22Rv1 (cell line): ENCODE results near the gene NOS1AP.

Experiments used
- H3K27ac ChIP-seq: fragments of 450-650 bp; 2 replicates; pipeline ENCODE4 v1.5.1; 2017
- ZFX ChIP-seq: fragments of 450-650 bp; IDR thresholded peaks from 2 replicates; pipeline ENCODE4 v1.6.1; 2017; ENCODE audit warnings: antibody characterized with exemption, borderline replicate concordance
- TF ChIP-seq, protein P1 (sequence below): fragments of 450-650 bp; IDR thresholded peaks from 2 replicates; pipeline ENCODE4 v1.5.1; 2017; ENCODE audit warnings: mild to moderate bottlenecking

Gene NOS1AP

DNA sequence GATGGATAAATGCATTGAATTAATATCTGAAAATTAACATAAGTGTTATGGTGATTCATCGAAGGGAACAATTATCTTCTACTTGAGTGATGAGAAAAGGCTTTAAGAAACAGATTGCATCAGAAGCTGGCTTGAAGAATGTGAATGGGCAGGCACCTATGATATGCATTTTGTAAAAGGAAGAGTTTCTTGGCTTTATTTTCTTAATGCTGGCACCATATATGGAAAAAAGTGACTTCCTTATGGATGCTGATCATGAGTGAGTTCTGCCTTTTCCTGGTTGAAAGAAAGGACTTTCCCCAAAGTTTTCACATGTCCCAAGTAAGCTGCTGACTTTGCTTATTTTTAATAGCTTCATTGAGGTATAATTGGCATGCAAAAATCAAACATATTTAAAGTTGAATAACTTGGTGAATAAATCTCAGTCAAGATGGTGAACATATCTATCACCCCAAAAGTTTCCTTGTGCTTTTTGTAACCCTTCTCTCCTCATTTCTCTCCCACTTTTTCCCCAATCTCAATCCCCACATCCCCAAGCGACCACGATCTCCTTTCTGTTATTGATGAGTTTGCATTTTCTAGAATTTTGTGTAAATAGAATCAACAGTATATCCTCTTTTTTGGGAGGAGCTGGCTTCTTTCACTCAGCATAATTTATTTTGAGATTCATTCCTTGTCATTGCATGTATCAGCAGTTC lies 233.0 kb downstream of the NOS1AP start:
- no peak for TF ChIP-seq ZFX
- TF ChIP-seq, protein P1, sequence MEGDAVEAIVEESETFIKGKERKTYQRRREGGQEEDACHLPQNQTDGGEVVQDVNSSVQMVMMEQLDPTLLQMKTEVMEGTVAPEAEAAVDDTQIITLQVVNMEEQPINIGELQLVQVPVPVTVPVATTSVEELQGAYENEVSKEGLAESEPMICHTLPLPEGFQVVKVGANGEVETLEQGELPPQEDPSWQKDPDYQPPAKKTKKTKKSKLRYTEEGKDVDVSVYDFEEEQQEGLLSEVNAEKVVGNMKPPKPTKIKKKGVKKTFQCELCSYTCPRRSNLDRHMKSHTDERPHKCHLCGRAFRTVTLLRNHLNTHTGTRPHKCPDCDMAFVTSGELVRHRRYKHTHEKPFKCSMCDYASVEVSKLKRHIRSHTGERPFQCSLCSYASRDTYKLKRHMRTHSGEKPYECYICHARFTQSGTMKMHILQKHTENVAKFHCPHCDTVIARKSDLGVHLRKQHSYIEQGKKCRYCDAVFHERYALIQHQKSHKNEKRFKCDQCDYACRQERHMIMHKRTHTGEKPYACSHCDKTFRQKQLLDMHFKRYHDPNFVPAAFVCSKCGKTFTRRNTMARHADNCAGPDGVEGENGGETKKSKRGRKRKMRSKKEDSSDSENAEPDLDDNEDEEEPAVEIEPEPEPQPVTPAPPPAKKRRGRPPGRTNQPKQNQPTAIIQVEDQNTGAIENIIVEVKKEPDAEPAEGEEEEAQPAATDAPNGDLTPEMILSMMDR: no peak
- no peak overlapping the region for H3K27ac ChIP-seq

DNA sequence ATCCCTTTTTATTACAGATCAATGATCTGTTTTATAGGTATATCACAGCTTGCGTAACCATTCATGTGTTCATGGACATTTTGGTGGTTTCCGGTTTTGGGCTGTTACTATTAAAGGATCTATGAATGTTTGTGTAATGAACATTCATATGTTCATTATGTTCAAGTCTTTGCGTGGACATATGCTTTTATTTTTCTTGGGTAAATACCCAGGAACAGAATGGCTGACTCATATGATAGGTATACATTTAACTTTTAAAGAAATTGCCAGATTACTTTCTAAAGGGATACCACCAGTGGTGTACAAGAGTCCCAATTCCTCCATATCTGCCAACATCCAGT lies 233.5 kb downstream of the NOS1AP start:
- H3K27ac ChIP-seq: no peak overlapping the region
- TF ChIP-seq ZFX: no peak
- TF ChIP-seq, protein P1: no peak

DNA sequence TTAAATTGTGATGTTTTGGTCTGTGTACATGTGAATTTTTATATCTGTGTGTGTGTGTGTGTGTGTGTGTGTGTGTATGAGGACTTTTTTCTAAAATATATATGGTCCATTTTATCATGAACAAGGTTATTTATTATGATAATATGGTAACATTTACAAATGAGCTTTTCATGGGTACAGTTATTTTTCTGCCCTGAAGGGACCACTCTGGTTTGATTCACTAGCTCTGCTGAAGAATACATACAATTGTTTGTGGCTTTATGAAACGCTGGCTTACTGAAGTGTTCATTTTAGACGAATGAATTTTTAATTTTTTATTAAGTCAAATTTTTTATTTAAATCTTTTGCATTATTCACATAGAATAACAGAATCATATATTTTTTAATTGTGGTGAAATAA lies 235.2 kb downstream of the NOS1AP start:
- TF ChIP-seq, protein P1: no peak
- no peak for TF ChIP-seq ZFX
- no peak overlapping the region for H3K27ac ChIP-seq

DNA sequence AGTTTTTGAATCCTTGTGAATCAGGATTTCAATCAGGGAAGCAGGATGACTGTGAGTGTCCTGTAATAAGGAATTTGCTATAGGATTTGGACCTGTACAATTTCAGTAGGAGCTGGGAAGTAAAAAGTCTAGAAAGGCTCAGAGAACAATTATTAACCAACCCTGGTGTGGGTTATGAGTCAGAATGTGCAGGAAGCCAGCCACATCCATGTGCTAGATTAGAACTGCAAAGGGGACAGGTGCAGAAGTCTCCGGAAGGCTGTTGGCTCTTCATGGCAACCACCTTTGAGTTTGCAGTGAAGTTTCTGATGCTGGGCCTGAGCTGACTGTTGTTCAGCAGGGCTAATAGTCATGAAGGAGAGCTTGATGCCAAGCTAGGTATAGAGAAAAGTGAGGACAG lies 236.5 kb downstream of the NOS1AP start:
- H3K27ac ChIP-seq: no peak overlapping the region
- TF ChIP-seq, protein P1: no peak
- TF ChIP-seq ZFX: no peak

DNA sequence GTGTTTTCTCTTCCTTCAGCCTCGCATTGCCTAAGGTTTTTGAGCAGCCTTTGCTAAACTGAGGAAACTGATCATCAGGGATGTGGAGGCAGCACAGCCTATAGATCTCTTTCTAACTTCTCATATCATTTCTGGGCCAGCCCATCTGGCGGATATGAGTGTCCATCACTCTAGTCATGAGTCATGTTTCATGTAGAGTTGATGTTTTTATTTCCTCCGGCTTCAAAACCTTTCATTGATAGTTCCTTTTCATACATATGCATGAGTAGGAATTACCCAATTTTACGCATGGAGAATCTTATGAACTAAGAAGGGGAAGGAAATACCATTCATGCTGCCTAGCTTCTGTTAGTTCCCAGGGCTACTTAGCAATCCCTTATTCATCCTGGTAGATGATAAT lies 240.8 kb downstream of the NOS1AP start:
- TF ChIP-seq ZFX: no peak
- TF ChIP-seq, protein P1: no peak
- no peak overlapping the region for H3K27ac ChIP-seq

DNA sequence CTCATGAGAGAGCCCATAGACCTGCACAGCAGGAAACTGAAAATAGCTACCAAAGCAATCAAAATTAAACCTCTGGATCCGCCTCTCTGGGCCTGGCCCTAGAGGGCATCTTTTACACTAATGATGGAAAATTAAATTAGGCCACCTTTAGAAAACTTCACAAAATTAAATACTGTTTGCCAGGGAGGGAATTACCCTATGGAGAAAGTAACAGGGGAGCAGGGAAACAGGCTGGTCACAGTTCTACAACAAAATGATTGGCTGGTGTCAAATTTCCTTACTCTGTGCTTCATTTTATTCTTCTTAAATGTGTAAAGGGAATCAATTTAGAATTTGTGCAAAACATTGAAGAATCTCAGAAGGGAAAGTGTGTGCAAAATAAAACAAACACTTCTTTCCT lies 244.7 kb downstream of the NOS1AP start:
- no peak overlapping the region for H3K27ac ChIP-seq
- TF ChIP-seq, protein P1: no peak
- no peak for TF ChIP-seq ZFX

DNA sequence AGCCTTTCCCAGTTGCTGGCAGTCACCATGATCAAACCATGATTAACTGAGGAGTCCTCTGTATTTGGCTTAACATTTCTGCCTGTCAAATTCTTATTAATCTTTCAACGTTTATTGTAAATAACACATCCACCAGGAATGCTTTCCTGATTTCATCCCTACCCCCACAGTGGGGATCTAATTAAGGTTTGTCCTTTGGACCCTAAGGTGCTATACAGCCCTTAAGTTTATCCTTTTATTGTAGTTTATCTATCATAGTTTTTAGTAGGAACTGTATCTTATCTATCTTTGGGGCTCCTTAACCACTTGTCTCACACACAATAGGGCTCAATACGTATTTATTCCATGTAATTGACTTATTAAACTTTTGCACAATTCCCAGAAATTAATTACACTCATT lies 246.2 kb downstream of the NOS1AP start:
- TF ChIP-seq, protein P1: no peak
- TF ChIP-seq ZFX: no peak
- H3K27ac ChIP-seq: no peak overlapping the region
